HCT116 (cell line): ENCODE measurements around the gene SIRPB2. TPM values are rescaled to one million over a fixed set of nuclear protein-coding genes. Genes with fewer than 3 reads are reported as not detected.

ENCODE experiments used
- ATAC-seq: fragments of 200-7000 bp; cut with Tn5 transposase; 2 replicates; pipeline ENCODE4 v1.9.1; 2020; ENCODE audit warnings: mild to moderate bottlenecking, moderate library complexity
- BruUV-seq: library from RNA; stranded (reverse); fragments of 400-500 nt; replicated peaks from 2 replicates; lab custom pipeline; 2021; lab: Mats Ljungman, UMichigan
- CTCF ChIA-PET: fragments of 300-600 bp; sonication (Branson Sonifier 250); formaldehyde crosslinking; loops from one replicate; lab custom pipeline; 2021; ENCODE audit warnings: antibody characterized with exemption; lab: Charles Lee
- POLR2A ChIA-PET: fragments of 300-600, 350-600 bp; sonication (Branson Sonifier 250); formaldehyde crosslinking; loops from one replicate; lab custom pipeline; 2021; ENCODE audit warnings: antibody characterized with exemption; lab: Charles Lee
- RAD21 ChIA-PET, 2 experiments: fragments of 300-600 bp; sonication (Branson Sonifier 250); formaldehyde crosslinking; loops; one replicate each; lab custom pipeline; 2023; ENCODE audit warnings: low total read pairs in 2 of 2; ENCODE audit not compliant: uncharacterized antibody in 2 of 2, unreplicated experiment in 2 of 2, low non-redundant PET in 1 of 2; lab: Charles Lee
- DNase-seq: peaks from one replicate; pipeline ENCODE4 v3.0.0-alpha.2; 2010; ENCODE audit warnings: low read depth, low spot score
- H2AFZ ChIP-seq: fragments of 200-600 bp; shearing (Covaris generic), sonication (generic); 2 replicates; pipeline ENCODE4 v1.6.1; 2017; ENCODE audit warnings: low read depth, mixed run types, mixed read lengths, antibody characterized with exemption, low read length; ENCODE audit not compliant: poor library complexity, severe bottlenecking
- H3K27ac ChIP-seq: 2 replicates; pipeline ENCODE4 v1.5.1; 2012; ENCODE audit warnings: low read depth, low read length
- H3K27me3 ChIP-seq: fragments of 200-600 bp; sonication (generic); 2 replicates; pipeline ENCODE4 v1.6.1; 2016; ENCODE audit warnings: mixed run types, low read length, mixed read lengths; ENCODE audit not compliant: insufficient read depth
- H3K36me3 ChIP-seq, 2 experiments: fragments of 200-500 bp in 1 of 2; fragments of 200-600 bp in 1 of 2; sonication (Bioruptor generic) in 1 of 2; sonication (generic) in 1 of 2; 2 replicates each; pipeline versions ENCODE4 v1.5.1 to v1.6.1; 2014 to 2016; ENCODE audit warnings: low read length in 2 of 2, inconsistent platforms in 1 of 2, mixed read lengths in 1 of 2, mixed run types in 1 of 2; ENCODE audit not compliant: insufficient read depth in 2 of 2, control insufficient read depth in 1 of 2
- H3K4me1 ChIP-seq, 2 experiments: fragments of 200-600 bp in 1 of 2; sonication (generic) in 1 of 2; 2 replicates each; pipeline versions ENCODE4 v1.5.1 to v1.6.1; 2012 to 2017; ENCODE audit warnings: low read length in 2 of 2, inconsistent platforms in 1 of 2, mild to moderate bottlenecking in 1 of 2, mixed read lengths in 1 of 2, mixed run types in 1 of 2, moderate library complexity in 1 of 2; ENCODE audit not compliant: insufficient read depth in 2 of 2, control insufficient read depth in 1 of 2
- H3K4me2 ChIP-seq: fragments of 200-600 bp; sonication (generic); 2 replicates; pipeline ENCODE4 v1.6.1; 2017; ENCODE audit warnings: mixed run types, low read length, mixed read lengths
- H3K4me3 ChIP-seq, 2 experiments: fragments of 200-600 bp in 1 of 2; sonication (generic) in 1 of 2; replicated peaks in 1 of 2; 2 replicates each; pipeline ENCODE4 v1.5.1; 2011 to 2016; ENCODE audit warnings: low read length in 2 of 2, control low read depth in 1 of 2, low read depth in 1 of 2, mild to moderate bottlenecking in 1 of 2, mixed read lengths in 1 of 2, mixed run types in 1 of 2
- H3K79me2 ChIP-seq: fragments of 200-600 bp; sonication (generic); 2 replicates; pipeline ENCODE4 v1.6.1; 2017; ENCODE audit warnings: mild to moderate bottlenecking, mixed run types, low read length, moderate library complexity, mixed read lengths; ENCODE audit not compliant: insufficient read depth
- H3K9ac ChIP-seq: fragments of 200-600 bp; sonication (generic); 2 replicates; pipeline ENCODE4 v1.6.1; 2016; ENCODE audit warnings: low read length, mixed read lengths
- H3K9me2 ChIP-seq: fragments of 200-600 bp; sonication (generic), shearing (Covaris generic); 2 replicates; pipeline ENCODE4 v1.6.1; 2017; ENCODE audit warnings: mixed run types, mild to moderate bottlenecking, moderate library complexity; ENCODE audit not compliant: insufficient read depth
- H3K9me3 ChIP-seq, 2 experiments: fragments of 200-500 bp in 1 of 2; fragments of 200-600 bp in 1 of 2; sonication (Bioruptor generic) in 1 of 2; sonication (generic) in 1 of 2; 2 replicates each; pipeline ENCODE4 v1.6.1; 2014 to 2017; ENCODE audit warnings: low read length in 2 of 2, mixed read lengths in 2 of 2, inconsistent platforms in 1 of 2, low read depth in 1 of 2, mild to moderate bottlenecking in 1 of 2, mixed run types in 1 of 2, moderate library complexity in 1 of 2; ENCODE audit not compliant: control insufficient read depth in 1 of 2, insufficient read depth in 1 of 2
- H4K20me1 ChIP-seq: fragments of 200-600 bp; sonication (generic), shearing (Covaris generic); 2 replicates; pipeline ENCODE4 v1.6.1; 2017; ENCODE audit warnings: mixed run types, mild to moderate bottlenecking, moderate library complexity; ENCODE audit not compliant: insufficient read depth
- ATF3 ChIP-seq: IDR thresholded peaks from 2 replicates; pipeline ENCODE4 v1.6.1; 2012
- CEBPB ChIP-seq: IDR thresholded peaks from 2 replicates; pipeline ENCODE4 v1.6.1; 2012; ENCODE audit warnings: low read depth
- CTCF ChIP-seq, 3 experiments: fragments of 200-600 bp in 1 of 3; sonication (generic) in 1 of 3; IDR thresholded peaks in 2 of 3; conservative IDR thresholded peaks in 1 of 3; 2 replicates each; pipeline ENCODE4 v1.5.1; 2012 to 2017; ENCODE audit warnings: low read depth in 2 of 3, low read length in 2 of 3, antibody characterized with exemption in 1 of 3, borderline replicate concordance in 1 of 3, control low read depth in 1 of 3, mild to moderate bottlenecking in 1 of 3, mixed read lengths in 1 of 3, mixed run types in 1 of 3, moderate library complexity in 1 of 3; ENCODE audit not compliant: insufficient read depth in 1 of 3
- EZH2 ChIP-seq: fragments of 200-600 bp; sonication (generic); IDR thresholded peaks from 2 replicates; pipeline ENCODE4 v1.6.1; 2017; ENCODE audit warnings: antibody characterized with exemption, mixed run types
- EZH2phosphoT487 ChIP-seq: fragments of 200-600 bp; IDR thresholded peaks from 2 replicates; pipeline ENCODE4 v1.6.1; 2018; ENCODE audit warnings: antibody characterized with exemption, borderline replicate concordance
- FOSL1 ChIP-seq: IDR thresholded peaks from 2 replicates; pipeline ENCODE4 v1.6.1; 2012; ENCODE audit warnings: low read depth
- JUND ChIP-seq: IDR thresholded peaks from 2 replicates; pipeline ENCODE4 v1.6.1; 2012
- MAX ChIP-seq: IDR thresholded peaks from 2 replicates; pipeline ENCODE4 v1.6.1; 2012
- POLR2A ChIP-seq: IDR thresholded peaks from 2 replicates; pipeline ENCODE4 v1.7.0; 2011; ENCODE audit warnings: borderline replicate concordance; ENCODE audit not compliant: insufficient read depth, insufficient read length; ENCODE audit errors: extremely low read depth
- POLR2AphosphoS5 ChIP-seq: IDR thresholded peaks from 2 replicates; pipeline ENCODE4 v1.6.1; 2011; ENCODE audit warnings: mild to moderate bottlenecking, low read depth, low read length, moderate library complexity
- RAD21 ChIP-seq: IDR thresholded peaks from 2 replicates; pipeline ENCODE4 v1.6.1; 2012; ENCODE audit warnings: low read depth, mild to moderate bottlenecking
- REST ChIP-seq: IDR thresholded peaks from 2 replicates; pipeline ENCODE4 v1.6.1; 2012; ENCODE audit warnings: low read depth
- SIN3A ChIP-seq: IDR thresholded peaks from 2 replicates; pipeline ENCODE4 v1.6.1; 2012; ENCODE audit warnings: low read depth
- SP1 ChIP-seq: IDR thresholded peaks from 2 replicates; pipeline ENCODE4 v1.6.1; 2012; ENCODE audit warnings: low read depth
- SRF ChIP-seq: IDR thresholded peaks from 2 replicates; pipeline ENCODE4 v1.6.1; 2012; ENCODE audit warnings: low read depth
- TCF7L2 ChIP-seq: IDR thresholded peaks from 2 replicates; pipeline ENCODE4 v1.7.0; 2011; ENCODE audit warnings: borderline replicate concordance, inconsistent platforms; ENCODE audit not compliant: insufficient read depth, insufficient read length; ENCODE audit errors: extremely low read depth
- YY1 ChIP-seq: IDR thresholded peaks from 2 replicates; pipeline ENCODE4 v1.6.1; 2011; ENCODE audit warnings: low read length, low read depth, moderate library complexity, mild to moderate bottlenecking; ENCODE audit not compliant: insufficient replicate concordance; ENCODE audit errors: extremely low read depth
- ZBTB33 ChIP-seq: IDR thresholded peaks from 2 replicates; pipeline ENCODE4 v1.6.1; 2011; ENCODE audit warnings: mild to moderate bottlenecking, low read length, moderate library complexity; ENCODE audit not compliant: insufficient replicate concordance; ENCODE audit errors: extremely low read depth
- ZFX ChIP-seq: fragments of 450-650 bp; IDR thresholded peaks from 2 replicates; pipeline ENCODE4 v1.6.1; 2017
- ZNF274 ChIP-seq: fragments of 200-500 bp; sonication (Bioruptor generic); IDR thresholded peaks from 2 replicates; pipeline ENCODE4 v1.6.1; 2014; ENCODE audit warnings: mild to moderate bottlenecking, low read depth, low read length, inconsistent platforms
- intact Hi-C: fragments of 100-400 bp; cut with micrococcal nuclease; formaldehyde crosslinking; loops from 2 replicates; pipeline ENCODE4 v1.10.0; 2022
- total RNA-seq: library from RNA; stranded (reverse); gene quantifications from one replicate; pipeline ENCODE4 v1.2.1, GENCODE V29; 2021; ENCODE audit not compliant: unreplicated experiment

The SIRPB2 gene
- total RNA-seq, 1 experiment from 2014 or later, result not detected

GRCh38 chr20:1534526-1534925 lies 43.3 kb upstream of the SIRPB2 start:
- no peaks in the 10 kb centered on the region for H3K27me3 ChIP-seq
- ATAC-seq (no peak), DNase-seq (no peak)
- no peak overlapping the region for H3K4me2 ChIP-seq
- BruUV-seq, result no TSS peak
- RAD21 ChIA-PET, result no interaction called here
- H3K36me3 ChIP-seq, result no peaks in the 10 kb centered on the region
- intact Hi-C loops, result loop anchor here (10.0 kb wide), 1 partner anchor 200 kb away; no protein-coding TSS in a partner anchor
- H3K79me2 ChIP-seq, result no peaks in the 10 kb centered on the region
- H2AFZ ChIP-seq, result no peak overlapping the region
- no peak overlapping the region for H3K4me3 ChIP-seq
- CTCF ChIA-PET, result interaction anchor here (0.9 kb wide), 1 partner anchor 31 kb away, joined by 4 read pairs; no protein-coding TSS in a partner anchor
- no peak overlapping the region for H3K27ac ChIP-seq
- no peak overlapping the region for H3K9ac ChIP-seq
- H3K9me3 ChIP-seq, result no peaks in the 10 kb centered on the region
- TF ChIP-seq ATF3, result no peak
- TF ChIP-seq ZFX, result no peak
- TF ChIP-seq JUND, result no peak
- no peak for TF ChIP-seq SIN3A
- TF ChIP-seq POLR2AphosphoS5, result no peak
- TF ChIP-seq SRF, result no peak
- no peak for TF ChIP-seq REST
- TF ChIP-seq YY1, result no peak
- no peak for TF ChIP-seq CEBPB
- TF ChIP-seq TCF7L2, result no peak
- no peak for TF ChIP-seq ZBTB33
- no peak for TF ChIP-seq EZH2
- TF ChIP-seq EZH2phosphoT487, result no peak
- no peak for TF ChIP-seq RAD21
- TF ChIP-seq FOSL1, result no peak
- TF ChIP-seq CTCF (IDR thresholded peaks at IDR 0.05 in 2 of 3, conservative IDR thresholded peaks at IDR 0.05 in 1 of 3; ENCODE audit: borderline replicate concordance in 1 of 3, insufficient read depth in 1 of 3, low read depth in 2 of 3, low read length in 2 of 3), result no peak
- no peak for TF ChIP-seq ZNF274
- TF ChIP-seq MAX, result no peak
- TF ChIP-seq SP1, result no peak
- TF ChIP-seq POLR2A, result no peak
- POLR2A ChIA-PET, result no interaction called here
- H3K4me1 ChIP-seq, result no peaks in the 10 kb centered on the region
- no peaks in the 10 kb centered on the region for H4K20me1 ChIP-seq
- no peaks in the 10 kb centered on the region for H3K9me2 ChIP-seq
